ENCODE data around the gene HBA1. TPM values are rescaled to one million over a fixed set of nuclear protein-coding genes. Genes with fewer than 3 reads are reported as not detected.
"Not testable (repeated sequence)": the region's sequence is repeated elsewhere in the genome, so short reads cannot be mapped to it uniquely, and the experiment has no call there.

The HBA1 gene
- polyA plus RNA-seq (ENCODE audit: insufficient read length in 3 of 3): 100 to 1,000 TPM; 567 to 842 (median 719) TPM
- long read RNA-seq, donor 1, transcript HBA1-203 (2 exons, 674 nt): minor isoform, 12 of 329 reads
- long read RNA-seq, donor 1, transcript HBA1-201 (3 exons, 577 nt): major isoform, 302 of 329 reads
- long read RNA-seq, donor 1, transcript HBA1-204 (2 exons, 410 nt): minor isoform, 14 of 329 reads
- long read RNA-seq, donor 1, partial matches to known transcripts: 0 of 329 reads
- long read RNA-seq, donor 1, other reads (novel, unspliced or antisense): 0 of 329 reads
- long read RNA-seq, donor 2, transcript HBA1-201 (3 exons, 577 nt): major isoform, 299 of 324 reads
- long read RNA-seq, donor 2, transcript HBA1-204 (2 exons, 410 nt): minor isoform, 8 of 324 reads
- long read RNA-seq, donor 2, transcript HBA1-203 (2 exons, 674 nt): minor isoform, 15 of 324 reads
- long read RNA-seq, donor 2, partial matches to known transcripts: 0 of 324 reads
- long read RNA-seq, donor 2, other reads (novel, unspliced or antisense): 0 of 324 reads
- long read RNA-seq, donor 3, transcript HBA1-204 (2 exons, 410 nt): minor isoform, 14 of 548 reads
- long read RNA-seq, donor 3, transcript HBA1-203 (2 exons, 674 nt): minor isoform, 26 of 548 reads
- long read RNA-seq, donor 3, transcript HBA1-201 (3 exons, 577 nt): major isoform, 489 of 548 reads
- long read RNA-seq, donor 3, partial matches to known transcripts: 16 of 548 reads
- long read RNA-seq, donor 3, other reads (novel, unspliced or antisense): 0 of 548 reads
- long read RNA-seq, donor 4, transcript HBA1-201 (3 exons, 577 nt): major isoform, 876 of 947 reads
- long read RNA-seq, donor 4, transcript HBA1-204 (2 exons, 410 nt): minor isoform, 22 of 947 reads
- long read RNA-seq, donor 4, transcript HBA1-203 (2 exons, 674 nt): minor isoform, 49 of 947 reads
- long read RNA-seq, donor 4, partial matches to known transcripts: 0 of 947 reads
- long read RNA-seq, donor 4, other reads (novel, unspliced or antisense): 0 of 947 reads
- long read RNA-seq, donor 5, transcript HBA1-203 (2 exons, 674 nt): minor isoform, 19 of 375 reads
- long read RNA-seq, donor 5, transcript HBA1-204 (2 exons, 410 nt): minor isoform, 14 of 375 reads
- long read RNA-seq, donor 5, transcript HBA1-201 (3 exons, 577 nt): major isoform, 326 of 375 reads
- long read RNA-seq, donor 5, partial matches to known transcripts: 16 of 375 reads
- long read RNA-seq, donor 5, other reads (novel, unspliced or antisense): 0 of 375 reads
- long read RNA-seq, donor 6, transcript HBA1-201 (3 exons, 577 nt): major isoform, 141 of 156 reads
- long read RNA-seq, donor 6, transcript HBA1-203 (2 exons, 674 nt): minor isoform, 12 of 156 reads
- long read RNA-seq, donor 6, partial matches to known transcripts: 0 of 156 reads
- long read RNA-seq, donor 6, other reads (novel, unspliced or antisense): 0 of 156 reads
- long read RNA-seq, donor 7, transcript HBA1-203 (2 exons, 674 nt): minor isoform, 43 of 690 reads
- long read RNA-seq, donor 7, transcript HBA1-204 (2 exons, 410 nt): minor isoform, 28 of 690 reads
- long read RNA-seq, donor 7, transcript HBA1-201 (3 exons, 577 nt): major isoform, 618 of 690 reads
- long read RNA-seq, donor 7, partial matches to known transcripts: 0 of 690 reads
- long read RNA-seq, donor 7, other reads (novel, unspliced or antisense): 0 of 690 reads
- long read RNA-seq, donor 8, transcript HBA1-201 (3 exons, 577 nt): major isoform, 5,893 of 6,483 reads
- long read RNA-seq, donor 8, transcript HBA1-203 (2 exons, 674 nt): minor isoform, 331 of 6,483 reads
- long read RNA-seq, donor 8, transcript HBA1-202 (3 exons, 504 nt): minor isoform, 12 of 6,483 reads
- long read RNA-seq, donor 8, transcript HBA1-204 (2 exons, 410 nt): minor isoform, 206 of 6,483 reads
- long read RNA-seq, donor 8, partial matches to known transcripts: 0 of 6,483 reads
- long read RNA-seq, donor 8, other reads (novel, unspliced or antisense): 41 of 6,483 reads
- long read RNA-seq, donor 9, transcript HBA1-203 (2 exons, 674 nt): minor isoform, 23 of 516 reads
- long read RNA-seq, donor 9, transcript HBA1-204 (2 exons, 410 nt): minor isoform, 17 of 516 reads
- long read RNA-seq, donor 9, transcript HBA1-201 (3 exons, 577 nt): major isoform, 472 of 516 reads
- long read RNA-seq, donor 9, partial matches to known transcripts: 0 of 516 reads
- long read RNA-seq, donor 9, other reads (novel, unspliced or antisense): 0 of 516 reads
- long read RNA-seq, donor 10, transcript HBA1-201 (3 exons, 577 nt): major isoform, 465 of 515 reads
- long read RNA-seq, donor 10, transcript HBA1-203 (2 exons, 674 nt): minor isoform, 22 of 515 reads
- long read RNA-seq, donor 10, transcript HBA1-204 (2 exons, 410 nt): minor isoform, 11 of 515 reads
- long read RNA-seq, donor 10, partial matches to known transcripts: 14 of 515 reads
- long read RNA-seq, donor 10, other reads (novel, unspliced or antisense): 0 of 515 reads
- long read RNA-seq, donor 11, transcript HBA1-204 (2 exons, 410 nt): minor isoform, 14 of 506 reads
- long read RNA-seq, donor 11, transcript HBA1-203 (2 exons, 674 nt): minor isoform, 32 of 506 reads
- long read RNA-seq, donor 11, transcript HBA1-201 (3 exons, 577 nt): major isoform, 459 of 506 reads
- long read RNA-seq, donor 11, partial matches to known transcripts: 0 of 506 reads
- long read RNA-seq, donor 11, other reads (novel, unspliced or antisense): 0 of 506 reads
- long read RNA-seq, donor 12, transcript HBA1-204 (2 exons, 410 nt): minor isoform, 19 of 785 reads
- long read RNA-seq, donor 12, transcript HBA1-203 (2 exons, 674 nt): minor isoform, 33 of 785 reads
- long read RNA-seq, donor 12, transcript HBA1-201 (3 exons, 577 nt): major isoform, 732 of 785 reads
- long read RNA-seq, donor 12, partial matches to known transcripts: 0 of 785 reads
- long read RNA-seq, donor 12, other reads (novel, unspliced or antisense): 0 of 785 reads
- long read RNA-seq, donor 13, transcript HBA1-201 (3 exons, 577 nt): major isoform, 380 of 429 reads
- long read RNA-seq, donor 13, transcript HBA1-203 (2 exons, 674 nt): minor isoform, 36 of 429 reads
- long read RNA-seq, donor 13, transcript HBA1-204 (2 exons, 410 nt): minor isoform, 13 of 429 reads
- long read RNA-seq, donor 13, partial matches to known transcripts: 0 of 429 reads
- long read RNA-seq, donor 13, other reads (novel, unspliced or antisense): 0 of 429 reads
- long read RNA-seq, donor 14: 0 reads
- long read RNA-seq, donor 15: 0 reads
- long read RNA-seq, donor 16, transcript HBA1-204 (2 exons, 410 nt): minor isoform, 26 of 714 reads
- long read RNA-seq, donor 16, transcript HBA1-201 (3 exons, 577 nt): major isoform, 619 of 714 reads
- long read RNA-seq, donor 16, transcript HBA1-203 (2 exons, 674 nt): minor isoform, 38 of 714 reads
- long read RNA-seq, donor 16, partial matches to known transcripts: 29 of 714 reads
- long read RNA-seq, donor 16, other reads (novel, unspliced or antisense): 0 of 714 reads

DNA sequence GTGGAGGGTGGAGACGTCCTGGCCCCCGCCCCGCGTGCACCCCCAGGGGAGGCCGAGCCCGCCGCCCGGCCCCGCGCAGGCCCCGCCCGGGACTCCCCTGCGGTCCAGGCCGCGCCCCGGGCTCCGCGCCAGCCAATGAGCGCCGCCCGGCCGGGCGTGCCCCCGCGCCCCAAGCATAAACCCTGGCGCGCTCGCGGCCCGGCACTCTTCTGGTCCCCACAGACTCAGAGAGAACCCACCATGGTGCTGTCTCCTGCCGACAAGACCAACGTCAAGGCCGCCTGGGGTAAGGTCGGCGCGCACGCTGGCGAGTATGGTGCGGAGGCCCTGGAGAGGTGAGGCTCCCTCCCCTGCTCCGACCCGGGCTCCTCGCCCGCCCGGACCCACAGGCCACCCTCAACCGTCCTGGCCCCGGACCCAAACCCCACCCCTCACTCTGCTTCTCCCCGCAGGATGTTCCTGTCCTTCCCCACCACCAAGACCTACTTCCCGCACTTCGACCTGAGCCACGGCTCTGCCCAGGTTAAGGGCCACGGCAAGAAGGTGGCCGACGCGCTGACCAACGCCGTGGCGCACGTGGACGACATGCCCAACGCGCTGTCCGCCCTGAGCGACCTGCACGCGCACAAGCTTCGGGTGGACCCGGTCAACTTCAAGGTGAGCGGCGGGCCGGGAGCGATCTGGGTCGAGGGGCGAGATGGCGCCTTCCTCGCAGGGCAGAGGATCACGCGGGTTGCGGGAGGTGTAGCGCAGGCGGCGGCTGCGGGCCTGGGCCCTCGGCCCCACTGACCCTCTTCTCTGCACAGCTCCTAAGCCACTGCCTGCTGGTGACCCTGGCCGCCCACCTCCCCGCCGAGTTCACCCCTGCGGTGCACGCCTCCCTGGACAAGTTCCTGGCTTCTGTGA lies at the start of gene HBA1:
TSS of gene HBA1 (plus strand) at position 204 of the 906 bp plus-strand sequence. CDS start at position 241, 37 bp downstream.
- DNase-seq: not testable (repeated sequence)

DNA sequence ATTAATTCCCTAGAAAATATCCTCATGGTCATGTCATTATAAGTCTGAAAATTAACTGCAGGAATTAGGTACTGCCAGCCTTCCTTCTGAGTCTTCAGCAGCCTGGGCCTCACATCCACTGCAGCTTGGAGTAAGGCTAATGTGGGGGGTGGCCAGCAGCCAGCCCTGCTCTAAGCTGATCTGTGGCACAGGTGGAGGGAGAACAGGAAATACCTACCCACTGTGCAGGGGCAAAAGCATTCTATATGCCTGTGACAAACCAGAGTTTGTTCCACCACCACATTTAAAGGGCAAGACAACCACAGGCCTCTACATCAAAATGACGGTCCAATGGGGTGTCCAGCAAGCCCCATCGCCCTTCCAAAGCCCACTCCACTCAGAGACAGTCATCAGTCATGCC lies 47.4 kb upstream of the HBA1 start:
- DNase-seq: no peak

DNA sequence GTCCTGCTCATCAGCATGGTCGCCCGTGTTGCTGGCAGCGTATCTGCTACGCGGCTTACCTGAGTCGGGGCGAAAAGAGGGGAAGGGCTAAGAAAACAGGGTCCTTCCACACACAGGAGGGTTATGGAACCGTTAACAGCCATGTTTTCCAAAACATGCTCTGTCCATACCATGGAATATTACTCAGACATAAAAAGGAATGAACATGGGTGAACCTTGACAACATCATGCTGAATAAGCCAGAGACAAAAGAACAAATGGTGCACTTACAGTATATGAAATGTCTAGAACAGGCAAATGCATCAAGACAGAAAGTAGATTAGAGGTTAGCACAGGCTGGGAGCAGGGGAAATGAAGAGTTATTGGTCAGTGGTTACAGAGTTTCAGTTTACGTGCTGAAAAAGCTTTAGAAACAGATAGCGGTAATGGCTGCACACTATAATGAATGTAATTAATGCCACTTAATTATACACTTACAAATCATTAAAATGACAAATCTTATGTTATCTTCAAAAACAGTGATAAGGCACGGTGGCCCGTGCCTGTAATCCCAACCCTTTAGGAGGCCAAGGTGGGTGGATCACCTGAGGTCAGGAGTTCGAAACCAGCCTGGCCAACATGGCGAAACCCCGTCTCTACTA lies 45.8 kb upstream of the HBA1 start:
- no peak for DNase-seq

DNA sequence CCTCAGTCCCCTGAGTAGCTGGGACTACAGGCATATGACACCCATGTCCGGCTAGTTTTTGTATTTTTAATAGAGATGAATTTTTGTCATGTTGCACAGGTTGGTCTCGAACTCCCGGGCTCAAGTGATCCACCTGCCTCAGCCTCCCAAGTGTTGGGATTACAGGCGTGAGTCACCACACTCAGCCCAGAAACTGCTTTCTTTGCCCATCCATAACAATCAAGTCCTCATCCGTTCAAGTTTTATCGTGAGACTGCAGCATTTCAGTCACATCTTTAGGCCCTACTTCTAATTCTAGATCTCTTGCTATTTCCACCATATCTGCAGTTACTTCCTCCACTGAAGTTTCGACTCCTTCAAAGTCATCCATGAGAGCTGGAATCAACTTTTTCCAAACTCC lies 44.4 kb upstream of the HBA1 start:
- DNase-seq: no peak

DNA sequence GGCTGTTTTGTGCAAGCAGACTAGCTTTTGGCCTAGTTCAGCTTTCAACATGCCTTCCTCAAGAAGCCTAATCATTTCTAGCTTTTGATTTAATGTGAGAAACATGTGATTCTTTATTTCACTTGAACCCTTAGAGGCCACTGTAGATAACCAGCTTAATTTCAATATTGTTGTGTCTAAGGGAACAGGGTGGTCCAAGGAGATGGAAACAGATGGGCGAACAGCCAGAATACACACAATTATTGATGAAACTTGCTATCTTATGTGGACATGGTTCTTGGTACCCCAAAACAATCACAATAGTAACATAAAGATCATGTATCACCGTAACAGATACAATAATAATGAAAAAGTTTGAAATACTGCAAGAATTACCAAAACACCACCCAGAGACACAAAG lies 42.8 kb upstream of the HBA1 start:
- DNase-seq: no peak

DNA sequence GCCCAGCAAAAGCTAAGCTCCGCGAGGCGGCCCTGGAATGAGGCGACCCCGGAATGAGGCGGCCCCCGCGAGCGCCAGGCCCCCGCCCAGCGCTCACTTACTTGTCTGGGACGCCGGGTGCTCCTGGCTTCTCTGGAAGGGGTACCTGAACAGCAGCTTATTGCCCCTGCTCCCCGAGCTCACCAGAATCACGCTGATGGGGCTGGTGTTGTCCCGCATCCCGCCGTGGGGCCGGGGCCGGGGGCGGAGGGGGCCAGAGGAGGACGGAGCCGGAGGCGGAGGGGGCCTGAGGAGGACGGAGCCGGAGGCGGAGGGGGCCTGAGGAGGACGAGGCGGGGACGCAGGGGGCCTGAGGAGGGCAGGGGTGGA lies 38.4 kb upstream of the HBA1 start:
- no peak for DNase-seq

DNA sequence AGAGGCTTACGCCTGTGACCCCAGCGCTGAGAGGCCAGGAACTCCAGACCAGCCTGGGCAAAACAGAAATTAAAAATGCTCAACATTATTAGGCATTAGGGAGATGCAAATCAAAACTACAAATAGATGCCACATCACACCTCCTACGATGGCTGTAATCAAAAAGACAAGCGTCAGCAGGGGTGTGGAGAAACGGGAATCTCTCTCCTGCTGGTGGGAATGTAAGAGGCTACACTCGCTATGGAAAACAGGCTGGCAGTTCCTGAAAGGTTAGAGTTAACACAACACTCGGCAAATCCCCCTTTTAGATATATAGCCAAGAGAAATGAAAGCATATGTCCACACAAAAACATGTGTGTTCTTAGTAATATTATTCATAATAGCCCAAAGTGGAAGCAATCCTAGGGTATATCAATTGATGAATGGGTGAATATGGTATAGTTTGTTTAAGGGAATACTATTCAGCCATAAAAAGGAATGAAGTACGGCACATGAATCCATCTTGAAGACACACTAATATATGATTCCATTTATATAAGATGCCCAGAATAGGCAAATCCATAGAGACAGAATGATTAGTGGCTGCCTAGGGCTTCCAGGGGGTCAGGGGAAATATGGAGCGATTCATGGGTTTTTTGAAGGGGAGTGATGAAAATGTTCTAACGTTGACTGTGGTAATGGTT lies 36.2 kb upstream of the HBA1 start:
- DNase-seq: no peak

DNA sequence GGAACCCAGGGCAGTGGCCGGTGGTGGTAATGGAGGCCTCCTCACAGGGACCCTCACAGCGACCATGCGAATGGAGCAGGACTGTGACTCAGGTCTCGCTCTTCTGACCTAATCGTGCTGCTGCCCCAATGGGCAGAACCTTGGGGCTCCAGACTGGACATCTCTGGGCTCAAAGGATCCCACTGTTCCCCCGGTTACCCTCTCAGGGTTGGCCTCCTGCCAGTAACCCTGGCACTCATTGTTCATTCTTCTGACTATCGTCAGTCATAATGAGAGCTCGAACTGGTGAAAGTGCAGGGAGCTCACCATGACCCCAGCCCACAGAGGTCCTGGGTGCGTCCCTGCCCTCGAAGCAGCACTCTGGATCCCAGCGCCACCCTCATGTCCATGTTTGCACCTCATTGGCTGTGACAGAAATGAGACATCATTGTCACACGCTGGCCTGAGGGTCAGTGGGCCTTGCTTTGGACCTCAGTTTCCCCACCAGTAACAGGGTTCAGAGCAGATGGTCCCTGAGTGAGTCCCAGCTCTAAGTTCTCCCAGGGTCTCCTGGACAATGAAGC lies 34.0 kb upstream of the HBA1 start:
- no peak for DNase-seq

DNA sequence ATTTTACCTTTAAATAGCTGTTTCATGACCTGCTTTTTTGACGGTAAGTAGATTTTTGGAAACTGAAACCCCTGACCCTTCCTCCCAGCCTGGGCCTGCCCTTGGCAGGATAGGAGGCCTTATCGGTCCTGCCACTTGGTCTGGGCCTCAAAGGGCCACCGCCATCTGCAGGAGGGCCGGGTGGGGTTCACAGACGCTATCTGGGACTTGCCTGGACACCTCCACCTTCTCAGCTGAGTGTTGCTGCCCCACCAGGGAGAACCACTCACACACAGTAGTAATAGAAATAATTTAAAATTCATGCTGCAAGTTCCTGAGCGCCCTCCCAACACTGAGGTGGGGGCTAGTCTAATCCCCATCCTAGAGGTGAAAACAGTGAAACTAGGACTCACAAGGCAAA lies 33.4 kb upstream of the HBA1 start:
- DNase-seq: no peak

DNA sequence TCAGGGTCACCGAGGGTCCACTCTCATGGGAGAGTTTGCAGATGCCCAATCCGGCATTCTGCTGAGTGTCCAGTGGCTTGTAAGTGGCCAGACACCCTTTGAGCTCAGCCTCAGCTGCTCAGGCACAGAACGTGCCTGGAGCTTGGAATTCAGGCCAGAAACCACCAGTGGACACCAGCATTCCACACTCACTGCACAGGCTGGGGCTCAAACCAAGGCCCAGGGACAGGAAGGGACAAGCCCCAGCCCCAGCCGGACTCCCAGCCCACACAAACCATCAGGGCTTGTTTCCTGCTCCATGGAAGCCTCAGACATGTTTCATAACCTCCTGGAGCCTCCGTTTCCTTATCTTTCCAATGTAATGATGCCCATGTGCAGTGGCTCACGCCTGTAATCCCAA lies 33.0 kb upstream of the HBA1 start:
- no peak for DNase-seq

DNA sequence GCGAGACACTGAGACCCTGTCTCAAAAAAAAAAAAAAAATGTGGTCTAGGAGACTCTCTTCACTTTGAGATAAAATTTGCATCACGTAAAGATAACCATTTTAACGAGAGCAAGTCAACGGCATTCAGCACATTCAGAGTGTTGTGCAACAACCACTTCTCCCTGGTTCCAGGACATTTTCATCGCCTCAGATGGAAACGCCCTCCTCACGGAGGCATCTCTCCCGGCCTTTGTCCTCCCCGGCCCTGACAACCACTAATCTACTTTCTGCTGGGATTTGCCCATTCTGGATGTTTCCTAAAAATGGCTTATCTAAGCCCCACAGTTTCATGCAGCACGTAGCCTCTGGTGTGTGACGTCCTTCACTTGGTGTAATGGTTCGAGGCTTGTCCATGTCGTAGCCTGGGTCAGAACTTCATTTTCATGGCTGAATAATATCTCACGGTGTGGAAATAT lies 31.7 kb upstream of the HBA1 start:
- no peak for DNase-seq

DNA sequence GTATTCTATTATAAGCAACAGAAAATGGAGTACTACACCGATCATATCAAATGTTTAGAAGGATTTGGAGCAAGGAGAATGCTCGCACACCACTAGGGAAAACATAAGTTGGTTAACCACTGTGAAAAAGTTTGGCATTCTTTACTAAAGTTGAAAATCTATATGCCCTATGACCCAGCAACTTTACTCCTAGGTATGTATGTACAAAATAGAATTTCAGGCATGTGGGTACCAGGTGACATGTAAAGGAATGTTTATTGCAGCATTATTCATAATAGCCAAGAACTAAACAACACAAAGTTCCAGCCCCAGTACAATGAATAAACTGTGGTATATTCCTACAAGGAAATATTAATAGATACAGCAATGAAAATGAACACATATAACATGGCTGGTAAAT lies 29.8 kb upstream of the HBA1 start:
- DNase-seq: no peak

DNA sequence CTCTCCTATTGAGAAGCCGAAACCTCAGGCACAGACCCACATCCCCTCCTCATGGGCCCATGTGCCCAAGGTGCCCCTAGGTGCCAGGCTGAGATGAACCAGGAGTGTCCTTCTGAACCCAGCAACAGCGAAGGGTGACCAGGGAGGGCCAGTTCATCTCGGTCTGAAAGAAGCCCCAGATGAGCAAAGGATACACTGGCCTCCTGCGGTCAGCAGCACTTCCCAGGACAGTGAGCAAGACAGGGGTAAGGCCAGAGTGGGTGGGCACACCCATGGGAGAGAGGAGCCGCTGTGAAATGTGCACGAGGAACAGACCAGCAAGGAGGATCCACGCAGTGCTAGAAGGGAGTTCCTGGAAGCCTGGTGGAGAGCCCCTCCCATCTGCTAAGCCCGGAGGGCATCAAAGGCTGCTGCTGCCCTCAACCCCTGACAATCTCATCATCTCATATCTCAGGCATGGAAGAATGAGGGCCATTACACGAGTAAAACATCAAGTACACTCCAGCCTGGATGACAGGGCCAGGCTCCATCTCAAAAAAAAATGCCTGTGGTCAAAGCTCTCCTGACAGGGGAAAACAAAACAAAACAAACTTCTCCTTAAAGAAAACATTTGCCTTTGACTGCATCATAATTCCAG lies 27.3 kb upstream of the HBA1 start:
- DNase-seq: no peak
